HG03060 (cell line): ENCODE data around the gene CADM2.

Experiments used
- ATAC-seq: cut with Tn5 transposase; IDR thresholded peaks from one replicate; pipeline ENCODE4 v1.9.1; 2021; ENCODE audit warnings: low read depth, moderate number of reproducible peaks; ENCODE audit not compliant: unreplicated experiment

CADM2 gene

DNA sequence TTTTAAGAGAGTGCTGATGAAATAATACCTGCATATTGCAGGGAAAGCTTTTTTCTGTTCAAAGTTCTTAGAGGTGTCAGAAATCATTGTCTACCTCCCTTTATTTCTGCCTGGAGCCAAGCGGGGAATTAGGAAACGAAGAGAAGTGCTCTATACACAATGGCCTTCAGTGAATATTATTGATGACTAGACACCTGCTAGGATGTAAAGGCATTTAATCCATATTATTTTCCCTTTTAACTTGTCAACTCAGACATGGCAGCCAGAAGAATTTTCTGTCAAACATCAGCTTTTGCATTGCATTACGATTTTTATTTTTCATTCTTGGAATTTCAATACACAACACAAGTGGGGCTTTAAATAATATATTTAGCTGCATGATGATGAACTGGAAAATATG is 24.7 kb downstream of the CADM2 start:
- ATAC-seq: no peak

DNA sequence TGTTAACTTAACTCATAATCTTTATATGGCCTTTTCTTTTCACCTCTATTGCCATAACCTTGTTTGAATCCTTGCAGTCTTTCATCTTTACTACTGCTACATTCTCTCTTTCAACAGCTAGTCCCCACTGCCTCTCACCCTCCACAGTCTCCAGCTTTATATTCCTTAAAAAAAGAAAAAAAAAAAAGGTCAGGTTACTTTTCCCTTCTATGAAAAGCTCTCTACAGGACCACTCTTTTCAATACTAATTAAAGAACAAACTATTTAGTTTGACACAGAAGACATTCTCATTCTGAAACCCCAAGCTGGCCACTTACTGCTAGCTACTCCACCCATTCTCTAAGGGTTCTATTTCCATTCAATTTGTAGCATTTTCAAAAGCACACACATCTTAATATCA is 25.6 kb downstream of the CADM2 start:
- ATAC-seq: no peak

DNA sequence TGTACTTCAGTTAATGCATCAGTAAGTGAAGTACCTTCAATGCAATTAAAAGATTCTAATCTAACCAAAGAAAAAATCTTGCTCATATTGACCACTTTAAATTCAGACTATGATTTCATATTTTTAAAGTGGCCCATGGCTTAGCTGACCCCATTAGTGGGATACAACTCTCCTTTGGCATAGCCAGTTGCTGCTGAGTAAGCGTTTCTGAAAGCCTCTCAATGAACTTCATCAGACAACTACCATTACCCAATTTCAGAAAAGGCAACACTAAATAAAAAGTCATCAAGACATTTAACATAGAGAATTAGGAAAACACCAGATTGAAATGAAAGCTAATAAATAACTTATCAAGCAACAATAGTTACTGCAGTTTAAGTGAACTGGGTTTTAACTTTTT is 27.0 kb downstream of the CADM2 start:
- ATAC-seq: no peak

DNA sequence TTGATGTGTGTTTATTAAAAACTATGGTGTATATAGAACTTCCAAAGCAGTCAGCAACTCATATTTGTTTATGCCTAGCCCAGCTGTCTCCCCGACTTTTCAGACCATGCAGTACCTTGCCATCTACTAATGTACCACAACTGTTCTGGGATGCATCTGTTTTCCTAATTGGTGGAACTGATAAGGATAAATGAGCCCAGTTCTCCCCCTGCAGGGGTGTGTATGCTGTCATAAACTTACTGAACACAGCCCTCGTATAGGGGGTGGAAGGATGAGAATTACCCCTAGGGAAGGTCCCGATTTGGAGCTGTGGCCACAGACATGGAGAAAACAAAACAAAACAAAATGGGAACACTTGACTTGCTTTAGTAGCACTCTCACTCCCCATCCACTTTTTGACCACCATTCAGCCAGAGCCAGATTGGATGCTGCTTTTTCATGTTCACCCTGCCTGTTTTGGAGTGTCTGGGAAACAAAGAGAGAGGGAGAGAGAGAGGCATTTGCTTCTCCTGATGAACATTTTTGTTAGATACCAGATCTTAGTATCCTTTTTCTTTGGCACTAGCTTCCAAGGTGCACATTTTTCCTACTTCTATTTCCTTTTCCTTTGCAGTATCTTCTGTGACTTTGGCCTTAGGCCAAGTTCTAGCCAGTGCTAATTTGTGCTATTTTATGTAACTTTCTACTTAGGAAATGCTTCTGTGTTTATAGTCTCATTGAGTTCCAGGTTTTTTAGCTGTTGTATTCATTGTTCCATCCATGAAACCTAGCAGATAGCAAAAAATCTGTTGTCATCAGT is 29.1 kb downstream of the CADM2 start:
- no peak for ATAC-seq

DNA sequence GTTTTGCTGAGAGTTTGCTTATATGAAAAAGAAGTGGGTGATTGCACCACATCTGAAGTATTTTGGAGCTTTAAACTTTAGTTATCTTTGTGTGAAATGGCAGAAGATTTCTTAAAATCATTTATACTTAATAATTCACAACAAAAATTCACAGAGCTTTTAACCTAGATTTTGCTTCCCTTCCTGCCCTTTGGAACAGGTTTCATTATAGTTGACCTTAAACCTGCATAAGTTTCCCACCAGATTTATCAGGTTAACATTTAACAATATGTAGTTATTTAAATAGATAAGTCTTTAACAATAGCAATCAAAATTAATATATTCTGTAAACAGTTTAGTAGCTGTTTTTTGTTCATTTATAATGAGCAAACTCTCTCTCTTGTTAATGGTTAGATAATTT is 30.3 kb downstream of the CADM2 start:
- ATAC-seq: no peak

DNA sequence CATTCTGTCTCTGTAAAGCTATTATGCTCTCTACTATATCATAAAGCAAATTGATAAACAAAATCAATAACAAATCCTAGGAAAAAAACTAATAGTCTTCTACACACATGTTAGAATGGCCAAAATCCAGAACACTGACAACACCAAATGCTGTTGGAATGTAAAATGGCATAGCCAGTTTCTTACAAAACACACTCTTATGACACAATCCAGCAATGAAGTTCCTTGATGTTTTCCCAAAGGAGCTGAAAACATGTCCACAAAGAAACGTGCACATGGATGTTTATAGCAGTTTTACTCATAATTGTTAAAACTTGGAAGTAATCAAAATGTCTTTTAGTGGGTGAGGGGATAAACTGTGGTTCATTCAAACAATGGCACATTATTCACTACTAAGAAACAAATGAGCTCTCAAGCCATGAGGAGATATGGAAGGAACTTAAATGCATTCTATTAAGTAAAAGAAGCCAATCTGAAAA is 32.7 kb downstream of the CADM2 start:
- no peak for ATAC-seq

DNA sequence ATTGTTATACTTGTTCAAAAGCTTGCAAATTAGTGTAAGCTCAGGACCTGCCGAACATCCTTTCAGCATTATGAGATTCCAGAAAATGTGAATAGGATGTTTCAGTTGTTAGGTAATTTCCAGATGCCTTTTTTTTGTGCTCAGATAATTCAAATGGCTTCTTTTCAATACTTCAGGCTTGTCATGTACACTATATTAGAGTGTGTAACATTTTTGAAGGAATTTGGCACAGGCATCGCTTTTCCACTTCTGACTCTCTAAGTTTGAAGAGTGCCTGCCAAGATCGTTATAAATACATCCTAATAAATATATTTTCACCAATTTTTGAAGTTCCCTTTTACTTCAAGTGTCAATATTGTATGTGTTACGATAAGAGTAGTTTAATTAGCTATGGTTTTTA is 35.2 kb downstream of the CADM2 start:
- no peak for ATAC-seq

DNA sequence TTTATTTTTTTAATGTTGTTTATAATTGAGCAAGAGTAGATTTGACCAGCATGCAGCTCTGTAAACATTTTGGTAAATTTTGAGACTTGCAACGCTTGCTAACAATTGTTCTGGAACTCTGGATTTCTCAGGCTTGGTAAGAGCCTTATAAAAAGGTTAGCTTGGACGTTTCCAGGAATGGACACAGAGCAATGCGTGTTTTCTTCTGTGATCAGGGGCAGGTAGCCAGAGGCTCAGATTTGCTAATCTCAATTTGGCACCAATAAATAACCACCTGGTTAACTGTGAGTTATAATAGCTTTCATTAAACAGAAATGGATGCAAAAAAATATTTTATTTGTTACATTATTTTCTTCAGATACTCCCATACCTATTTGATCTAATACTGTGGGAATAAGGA is 39.8 kb downstream of the CADM2 start:
- no peak for ATAC-seq

DNA sequence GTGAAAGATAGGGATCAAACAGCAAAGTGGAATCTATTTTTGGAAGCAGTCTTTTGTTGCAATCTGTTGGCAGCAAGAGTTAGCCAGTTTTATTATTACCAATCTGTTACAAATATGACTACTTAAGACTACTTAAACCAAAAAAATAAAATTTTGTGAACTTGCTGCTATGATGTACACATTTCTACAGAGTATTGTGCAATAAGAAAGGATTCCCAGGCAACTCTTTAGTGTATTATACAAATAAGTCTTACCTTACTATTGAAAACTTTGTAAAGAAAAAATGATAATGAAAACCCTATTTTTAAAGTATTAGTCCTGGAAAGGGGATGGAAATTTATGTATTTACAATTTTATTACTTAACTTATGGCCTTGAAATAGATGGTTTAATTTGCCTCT is 44.7 kb downstream of the CADM2 start:
- ATAC-seq: no peak

DNA sequence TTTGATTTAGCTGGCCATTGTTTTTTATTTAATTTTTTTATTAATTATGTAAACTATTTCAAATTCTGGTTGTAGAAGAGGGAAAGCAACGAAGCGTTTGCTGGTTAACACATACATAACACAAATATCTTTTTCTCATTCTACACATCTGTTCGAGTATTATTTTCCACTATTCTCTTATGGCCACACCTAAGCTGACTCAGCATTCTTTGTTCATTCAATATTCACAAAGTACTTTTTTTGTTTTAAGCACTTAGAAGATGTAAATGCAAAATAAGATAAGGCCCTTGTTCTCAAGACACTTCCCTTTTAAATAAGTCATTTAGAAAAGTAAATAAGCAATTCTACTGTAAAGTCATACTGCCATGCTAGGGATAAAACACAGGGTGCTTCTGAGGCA is 45.4 kb downstream of the CADM2 start:
- no peak for ATAC-seq

DNA sequence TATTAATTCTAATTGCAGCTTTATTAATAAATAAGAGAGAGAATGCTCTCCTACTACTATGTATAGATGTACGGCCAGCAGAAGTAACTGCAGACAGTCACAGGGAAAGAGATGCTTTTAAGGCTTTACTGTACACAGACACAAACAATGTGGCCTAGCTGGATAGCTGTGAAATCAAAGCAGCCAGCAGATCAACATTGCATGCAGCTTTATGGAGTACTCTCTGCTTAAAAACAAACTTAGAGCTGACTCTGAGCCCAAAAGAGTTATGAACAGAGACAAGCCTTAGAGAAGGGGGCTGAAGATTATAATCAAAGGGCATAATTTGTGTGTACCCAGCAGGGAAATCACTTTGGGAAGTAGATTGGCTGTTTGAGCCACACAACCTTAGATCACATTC is 47.2 kb downstream of the CADM2 start:
- ATAC-seq: no peak

DNA sequence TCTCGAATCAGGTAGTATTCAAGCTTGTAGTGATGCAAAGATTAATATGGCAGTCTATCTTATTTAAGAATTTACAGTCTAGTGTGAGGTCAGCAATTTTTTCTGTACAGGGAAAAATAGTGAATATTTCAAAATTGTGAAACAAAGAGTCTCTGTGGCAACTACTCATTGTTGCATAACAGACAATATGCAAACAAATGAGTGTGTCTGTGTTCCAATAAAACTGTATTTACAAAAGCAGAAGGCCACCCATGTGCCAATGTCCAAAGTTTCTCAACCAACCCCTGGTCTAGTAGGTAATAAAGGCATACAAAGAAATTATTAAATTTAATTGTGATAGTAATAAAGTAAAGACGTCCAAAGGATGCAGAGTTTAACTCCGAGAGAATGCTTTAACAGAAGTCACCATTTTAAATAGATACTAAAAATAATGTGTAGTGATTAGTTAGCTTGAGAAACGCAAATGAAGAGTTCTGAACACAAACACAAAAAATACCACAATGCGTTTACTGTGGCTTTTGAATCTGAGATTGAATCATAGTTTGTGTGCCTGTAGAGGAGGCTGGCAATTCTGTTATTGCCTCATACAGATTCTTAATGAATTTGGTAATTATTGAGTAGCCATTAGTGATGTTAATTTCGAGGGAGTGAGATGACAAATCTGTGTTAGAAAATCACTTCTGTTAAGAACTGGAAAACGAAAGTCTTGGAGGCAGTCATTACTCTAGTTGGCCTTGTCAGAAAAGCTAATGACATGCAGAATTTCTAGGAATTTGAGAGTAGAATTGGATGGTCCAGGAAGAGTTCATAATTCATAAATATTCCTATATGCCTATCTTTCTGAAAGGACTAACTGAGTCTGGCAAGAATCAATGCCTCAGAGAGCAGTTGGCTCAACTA is 48.7 kb downstream of the CADM2 start:
- ATAC-seq: no peak

DNA sequence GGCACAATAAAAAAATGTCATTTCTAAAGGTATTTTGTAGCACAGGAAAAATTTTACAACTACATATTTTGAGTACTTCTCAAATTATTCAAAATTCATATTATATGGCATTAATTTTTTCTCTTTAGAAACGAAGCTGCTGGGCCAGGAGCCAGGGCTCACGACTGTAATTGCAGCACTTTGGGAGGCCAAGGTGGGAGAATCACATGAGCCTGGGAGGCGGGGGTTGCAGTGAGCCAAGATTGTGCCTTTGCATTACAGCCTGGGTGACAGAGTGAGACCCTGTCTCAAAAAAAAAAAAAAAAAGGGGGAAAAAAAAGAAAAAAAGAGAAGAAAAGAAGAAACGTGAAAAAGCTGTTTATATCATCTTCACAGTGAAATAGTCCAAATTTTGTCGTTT is 62.0 kb downstream of the CADM2 start:
- no peak for ATAC-seq

DNA sequence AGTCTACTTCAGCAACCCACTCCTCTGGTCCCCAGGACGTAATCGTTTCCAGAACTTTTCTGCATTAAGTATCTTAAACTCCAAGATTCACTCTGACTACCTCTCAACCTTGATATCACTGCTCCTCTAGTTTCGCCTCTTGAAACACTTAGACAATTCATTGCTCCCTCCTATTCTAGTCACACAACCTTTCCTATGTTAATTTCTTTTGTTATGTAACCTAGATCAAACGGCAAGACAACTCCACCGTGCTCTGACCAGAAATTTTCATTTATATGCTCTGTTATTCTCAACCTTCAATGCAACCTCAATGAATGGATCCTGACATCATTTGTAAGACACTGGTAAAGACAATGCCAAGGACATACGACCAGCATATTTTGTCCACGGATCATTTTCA is 71.3 kb downstream of the CADM2 start:
- no peak for ATAC-seq

DNA sequence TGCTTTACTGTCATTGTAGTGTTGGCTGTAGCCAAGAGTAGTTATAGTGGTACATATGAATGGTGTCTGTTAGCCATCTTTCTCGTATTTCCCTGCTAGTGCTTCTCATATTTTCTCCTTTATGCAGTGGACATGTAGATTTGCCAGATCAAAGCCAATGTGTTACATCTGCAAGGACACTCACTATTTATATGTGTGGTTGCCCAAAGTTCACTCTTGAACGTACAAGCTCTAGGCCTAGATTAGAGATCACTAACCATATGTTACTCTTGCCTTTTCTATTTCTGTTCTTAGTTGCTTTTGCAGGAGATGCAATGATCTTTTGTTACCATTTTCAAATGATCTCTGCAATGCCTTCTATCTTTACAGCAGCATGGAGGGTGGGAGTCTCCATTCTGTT is 78.4 kb downstream of the CADM2 start:
- no peak for ATAC-seq

DNA sequence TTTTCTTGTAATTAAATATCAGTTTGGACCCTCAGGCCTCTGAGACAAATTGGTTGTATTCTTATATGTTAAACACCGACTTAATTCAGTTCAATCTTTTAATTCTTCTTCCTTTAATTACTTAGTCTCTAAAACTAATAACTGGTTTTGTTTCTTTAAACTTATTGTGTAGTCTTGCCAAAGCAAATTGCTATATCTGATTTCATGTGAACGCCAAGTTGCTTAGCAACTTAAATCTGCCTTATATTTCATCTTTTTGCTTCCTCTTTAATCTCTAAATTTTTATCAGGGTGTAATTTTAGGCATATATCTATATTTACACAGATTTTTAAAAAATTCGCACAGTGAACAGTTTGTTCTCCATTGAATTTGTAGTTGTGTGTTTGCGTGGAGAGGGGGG is 82.2 kb downstream of the CADM2 start:
- ATAC-seq: no peak

DNA sequence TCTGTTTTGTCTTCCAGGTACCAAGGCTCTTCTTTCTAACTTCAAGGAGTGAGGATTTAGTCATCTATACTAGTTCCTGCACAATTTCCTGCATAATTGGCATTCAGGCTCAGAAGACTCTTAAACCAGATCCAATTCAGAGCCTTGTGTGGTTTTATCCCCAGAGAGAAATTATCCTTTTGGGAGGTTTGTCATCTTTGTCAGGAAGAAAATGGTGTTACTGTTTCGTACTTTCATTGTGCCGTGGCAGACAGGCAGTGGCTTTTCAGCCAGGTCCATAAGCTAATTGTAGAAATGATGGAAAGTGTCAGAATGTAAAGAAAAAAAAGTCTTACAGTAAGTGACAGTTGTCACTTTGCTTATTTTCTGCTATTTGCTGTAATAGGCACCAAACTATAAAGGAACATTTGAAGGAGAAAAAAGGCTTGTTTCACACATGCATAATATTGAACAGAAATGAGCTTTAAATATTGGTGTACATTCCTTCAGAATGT is 82.8 kb downstream of the CADM2 start:
- ATAC-seq: no peak

DNA sequence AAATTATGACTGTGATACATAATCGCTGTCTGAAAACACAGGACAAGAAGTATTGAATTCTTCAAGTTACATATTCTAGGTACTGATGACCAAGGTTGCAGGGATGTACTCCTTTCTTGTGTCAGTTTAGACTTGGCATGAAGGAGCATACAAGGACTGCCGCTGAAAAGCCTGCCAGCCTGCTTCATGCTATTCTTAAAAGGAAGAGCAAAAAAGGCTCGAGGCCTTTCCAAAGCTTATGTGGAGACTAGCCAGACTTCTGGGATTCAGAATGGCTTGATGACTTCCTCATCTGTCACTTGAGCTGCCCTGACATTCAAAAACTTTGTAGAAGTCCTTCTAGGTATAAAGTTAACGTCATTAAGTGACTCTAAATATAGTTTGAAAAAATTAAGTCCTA is 92.0 kb downstream of the CADM2 start:
- ATAC-seq: no peak

DNA sequence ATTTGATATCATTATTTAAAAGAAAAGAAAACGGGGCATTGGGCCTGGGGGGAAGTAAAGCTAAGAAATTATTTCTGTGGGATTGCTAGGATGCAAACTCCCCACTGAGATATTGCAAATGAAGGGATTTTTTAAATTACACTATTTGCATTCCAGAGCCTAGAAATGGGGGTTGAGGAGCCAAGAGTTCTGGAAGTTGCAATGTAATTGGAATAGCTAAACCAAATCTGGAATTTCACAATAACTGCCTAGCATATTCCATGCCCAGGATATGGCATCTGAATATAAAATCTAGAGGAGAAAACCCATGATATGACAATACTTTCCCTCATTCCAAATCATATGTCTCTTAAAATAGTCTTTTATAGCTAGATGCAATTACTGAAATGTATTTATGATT is 93.0 kb downstream of the CADM2 start:
- ATAC-seq: no peak

DNA sequence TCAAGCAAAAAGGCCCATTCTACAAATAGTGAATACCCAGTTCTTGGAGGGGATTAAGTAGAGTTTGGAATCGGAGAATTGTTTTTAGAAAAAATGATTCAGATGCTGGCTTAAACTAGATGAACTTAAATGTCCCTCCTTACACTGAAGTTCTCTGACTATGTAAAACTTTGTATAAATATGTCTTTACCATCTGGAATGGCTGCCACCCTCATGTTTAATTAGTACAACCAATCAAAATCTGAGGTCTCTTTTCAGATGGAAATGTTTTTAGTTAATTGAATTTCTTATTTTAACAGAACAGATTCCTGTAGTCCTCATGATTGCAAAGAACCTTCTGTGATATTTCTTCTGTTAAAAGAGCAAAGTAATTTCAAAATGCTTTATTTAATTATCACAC is 94.8 kb downstream of the CADM2 start:
- ATAC-seq: no peak

DNA sequence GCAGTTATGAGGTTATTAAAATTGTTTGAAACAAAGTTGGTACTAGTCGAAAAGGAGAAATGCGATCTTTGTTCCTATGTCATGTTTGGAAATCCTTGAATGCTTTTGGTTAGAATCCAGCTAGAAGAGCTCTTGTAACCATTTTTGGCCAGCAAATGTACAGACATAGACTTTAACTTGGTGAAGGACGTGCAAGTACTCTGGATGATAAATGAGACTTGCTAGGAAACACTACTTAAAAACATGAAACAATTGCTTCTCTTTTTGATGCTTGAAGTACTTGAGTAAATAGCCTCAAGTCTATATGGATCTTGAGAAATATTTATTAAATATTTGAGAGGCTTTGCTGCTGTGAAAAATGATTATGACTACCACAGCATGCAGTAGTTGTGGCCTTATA is 95.8 kb downstream of the CADM2 start:
- ATAC-seq: no peak

DNA sequence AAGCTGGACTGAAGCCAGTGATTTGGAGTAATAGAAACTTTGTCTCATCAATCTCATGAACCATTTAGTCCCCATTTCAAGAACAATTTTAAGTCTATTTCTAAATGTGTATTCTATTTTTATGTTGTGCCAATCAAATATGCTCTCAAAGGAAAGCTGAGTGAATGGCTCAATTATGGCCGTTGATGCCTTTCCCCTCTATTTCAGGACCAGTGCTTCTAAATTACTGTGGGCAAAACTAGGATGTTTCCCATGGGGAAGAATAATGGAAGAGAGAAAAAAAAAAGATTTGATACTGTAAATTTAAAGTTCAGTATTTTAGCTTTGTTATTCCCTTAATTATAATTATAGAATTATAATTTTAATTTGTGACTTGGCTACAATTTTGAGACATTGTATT is 110.1 kb downstream of the CADM2 start:
- no peak for ATAC-seq
